Lower lobe of right lung (tissue), 2 donors: ENCODE measurements around the gene ZFR2. TPM values are rescaled to one million over a fixed set of nuclear protein-coding genes. Genes with fewer than 3 reads are reported as not detected.

ENCODE experiments used
- ATAC-seq, 2 donors: fragments of 200-7000 bp; cut with Tn5 transposase; one replicate each; pipeline ENCODE4 v1.9.1; 2020 to 2022; ENCODE audit warnings: mild to moderate bottlenecking in 2 of 2, moderate library complexity in 2 of 2
- DNase-seq: peaks from one replicate; pipeline ENCODE4 v3.0.0-alpha.2; 2020
- H3K27ac ChIP-seq: fragments of 200-600 bp; one replicate; pipeline ENCODE4 v1.8.0; 2022
- H3K27me3 ChIP-seq: fragments of 200-600 bp; one replicate; pipeline ENCODE4 v1.8.0; 2022; ENCODE audit warnings: low read depth
- H3K36me3 ChIP-seq: fragments of 200-600 bp; one replicate; pipeline ENCODE4 v1.8.0; 2022; ENCODE audit warnings: mild to moderate bottlenecking
- H3K4me1 ChIP-seq: fragments of 200-600 bp; one replicate; pipeline ENCODE4 v1.8.0; 2022
- H3K4me3 ChIP-seq: fragments of 200-600 bp; one replicate; pipeline ENCODE4 v1.8.0; 2022; ENCODE audit warnings: mild to moderate bottlenecking
- H3K9me3 ChIP-seq: fragments of 200-600 bp; one replicate; pipeline ENCODE4 v1.8.0; 2022
- intact Hi-C: fragments of 100-400 bp; cut with DNase I; formaldehyde crosslinking; loops from one replicate; pipeline ENCODE4 v1.11.0; 2022
- total RNA-seq: library from RNA; stranded (reverse); fragmentation: NEBNext Ultra II Directional; extraction: Animal tissue kit (Norgen Biotek cat#: 25700); gene quantifications from one replicate; pipeline ENCODE4 v1.2.1, GENCODE V29; 2021
- TF ChIP-seq, protein P1 (sequence below): fragments of 200-600 bp; IDR thresholded peaks from one replicate; pipeline ENCODE4 v1.8.0; 2022; ENCODE audit warnings: antibody characterized with exemption, mild to moderate bottlenecking
- donor health status: DM: no; HTN: yes; CAD: no; lungs with severe emphysema.

The ZFR2 gene
- total RNA-seq, 1 donor from 2014 or later: 0.41 TPM

GRCh38 chr19:3775374-3775711 is 93.5 kb downstream of the ZFR2 start:
- ATAC-seq (no peak), DNase-seq (no peak)
- H3K4me3 ChIP-seq: no peak overlapping the region
- no peak overlapping the region for H3K27ac ChIP-seq
- no peaks in the 10 kb centered on the region for H3K4me1 ChIP-seq
- H3K36me3 ChIP-seq: no peaks in the 10 kb centered on the region
- intact Hi-C loops: no loop called here
- H3K27me3 ChIP-seq: no peaks in the 10 kb centered on the region
- no peaks in the 10 kb centered on the region for H3K9me3 ChIP-seq
- TF ChIP-seq, protein P1, sequence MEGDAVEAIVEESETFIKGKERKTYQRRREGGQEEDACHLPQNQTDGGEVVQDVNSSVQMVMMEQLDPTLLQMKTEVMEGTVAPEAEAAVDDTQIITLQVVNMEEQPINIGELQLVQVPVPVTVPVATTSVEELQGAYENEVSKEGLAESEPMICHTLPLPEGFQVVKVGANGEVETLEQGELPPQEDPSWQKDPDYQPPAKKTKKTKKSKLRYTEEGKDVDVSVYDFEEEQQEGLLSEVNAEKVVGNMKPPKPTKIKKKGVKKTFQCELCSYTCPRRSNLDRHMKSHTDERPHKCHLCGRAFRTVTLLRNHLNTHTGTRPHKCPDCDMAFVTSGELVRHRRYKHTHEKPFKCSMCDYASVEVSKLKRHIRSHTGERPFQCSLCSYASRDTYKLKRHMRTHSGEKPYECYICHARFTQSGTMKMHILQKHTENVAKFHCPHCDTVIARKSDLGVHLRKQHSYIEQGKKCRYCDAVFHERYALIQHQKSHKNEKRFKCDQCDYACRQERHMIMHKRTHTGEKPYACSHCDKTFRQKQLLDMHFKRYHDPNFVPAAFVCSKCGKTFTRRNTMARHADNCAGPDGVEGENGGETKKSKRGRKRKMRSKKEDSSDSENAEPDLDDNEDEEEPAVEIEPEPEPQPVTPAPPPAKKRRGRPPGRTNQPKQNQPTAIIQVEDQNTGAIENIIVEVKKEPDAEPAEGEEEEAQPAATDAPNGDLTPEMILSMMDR: no peak

DNA sequence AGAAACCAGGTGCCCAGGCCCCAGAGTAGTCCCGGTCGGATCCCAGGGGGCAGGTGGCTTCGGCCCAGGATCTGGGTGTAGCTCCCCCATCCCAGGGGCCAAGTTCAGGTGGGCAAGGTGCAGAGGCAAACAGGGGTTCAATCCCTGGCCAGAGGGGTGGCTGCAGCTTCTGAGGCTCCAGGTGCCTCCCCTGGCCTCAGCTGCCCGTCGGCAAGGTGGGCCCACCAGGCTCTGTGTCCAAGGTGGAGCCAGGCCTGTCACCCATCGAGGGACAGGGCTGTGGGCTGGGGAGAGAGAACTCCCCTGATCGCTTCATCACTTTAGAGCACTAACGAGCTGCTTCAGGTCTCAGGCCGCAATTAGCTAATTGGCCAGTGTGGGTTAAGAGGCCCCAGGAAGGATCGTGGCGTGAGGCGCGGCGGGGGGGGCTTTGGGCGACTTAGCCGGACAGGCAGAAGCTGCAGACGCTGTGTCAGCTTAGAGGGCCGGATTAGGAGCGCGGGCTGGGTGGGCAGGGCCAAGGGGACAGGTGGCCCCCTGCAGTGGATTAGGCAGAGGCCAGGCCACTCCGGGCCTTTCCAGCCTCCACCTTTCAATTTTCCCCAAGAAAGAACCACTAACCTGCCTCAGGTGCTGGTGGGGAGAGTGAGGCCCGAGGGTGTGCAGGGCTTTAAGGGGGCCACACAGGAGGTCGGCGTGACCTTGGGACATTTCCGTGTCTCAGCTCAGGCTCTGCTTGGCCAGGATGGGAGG is 94.0 kb downstream of the ZFR2 start:
- Histone ChIP-seq H3K36me3 (no peaks in the 10 kb centered on the region), H3K4me1 (no peaks in the 10 kb centered on the region), H3K27ac (no peak overlapping the region), H3K27me3 (no peaks in the 10 kb centered on the region), H3K4me3 (no peak overlapping the region), H3K9me3 (no peaks in the 10 kb centered on the region)
- intact Hi-C loops: no loop called here
- no peak for DNase-seq
- no peak for ATAC-seq
- TF ChIP-seq, protein P1: no peak

DNA sequence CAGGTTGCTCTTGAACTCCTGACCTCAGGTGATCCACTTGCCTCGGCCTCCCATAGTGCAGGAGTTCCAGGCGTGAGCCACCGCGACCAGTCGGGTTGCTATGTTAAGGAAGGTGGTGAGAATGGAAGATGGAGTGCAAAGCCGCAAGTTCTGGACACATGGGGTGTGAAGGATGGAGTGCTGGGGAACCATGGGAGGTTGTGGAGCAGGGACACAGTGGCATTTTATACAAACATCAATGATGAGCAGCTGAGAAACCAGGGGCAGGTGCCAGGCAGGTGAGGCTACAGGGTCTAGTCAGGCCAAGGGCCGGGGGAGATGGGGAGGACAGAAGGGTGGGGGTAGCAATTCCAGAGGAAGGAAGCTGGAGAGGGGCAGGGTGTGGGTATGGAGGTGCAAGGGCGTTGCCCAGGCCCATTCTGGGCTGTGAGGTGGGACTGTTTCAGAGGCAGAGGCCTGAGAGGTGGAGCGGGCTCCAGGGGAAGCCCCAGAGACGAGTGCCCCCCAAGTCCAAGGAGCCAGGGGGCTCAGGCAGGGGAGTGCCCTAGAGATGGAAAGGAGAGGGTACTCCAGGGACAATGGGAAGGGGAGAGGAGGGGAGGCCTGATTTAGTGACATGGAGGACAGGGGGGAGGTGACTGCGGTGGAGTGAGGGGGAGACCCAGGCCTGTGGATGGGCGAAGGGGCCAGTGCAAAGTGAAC is 94.9 kb downstream of the ZFR2 start:
- Histone ChIP-seq H3K36me3 (peaks cover 6% of the 10 kb centered on the region), H3K4me3 (no peak overlapping the region), H3K27me3 (no peaks in the 10 kb centered on the region), H3K27ac (no peak overlapping the region), H3K9me3 (no peaks in the 10 kb centered on the region), H3K4me1 (no peaks in the 10 kb centered on the region)
- TF ChIP-seq, protein P1: no peak
- DNase-seq: no peak
- ATAC-seq: no peak
- intact Hi-C loops: no loop called here

DNA sequence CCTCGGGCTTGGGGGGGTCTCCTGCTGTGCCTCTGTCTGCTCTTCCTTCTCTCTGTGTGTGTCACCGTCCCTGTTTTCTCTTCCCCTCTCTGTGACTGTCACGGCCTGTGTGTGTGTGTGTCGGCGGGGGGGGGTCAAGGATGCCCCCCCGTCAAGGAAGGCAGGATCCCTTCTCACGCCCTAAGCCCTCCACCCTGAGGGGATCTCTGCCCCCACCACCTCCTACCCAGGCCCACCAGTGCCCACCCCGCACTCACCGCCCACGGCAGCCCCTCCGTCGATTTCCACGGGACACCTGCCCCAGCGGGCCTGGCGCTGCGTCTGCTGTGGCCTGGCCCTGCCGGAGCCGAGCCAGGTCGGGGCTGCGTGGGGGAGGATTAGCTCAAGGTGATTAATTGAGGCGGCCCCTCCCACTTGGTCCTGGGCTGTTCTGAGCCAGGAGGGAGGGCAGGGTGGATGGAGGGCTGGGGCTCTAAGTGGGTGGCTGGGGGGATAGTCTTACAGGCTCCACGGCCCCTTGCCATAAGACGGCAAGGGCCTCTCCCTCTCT is 96.9 kb downstream of the ZFR2 start, which contains the start of gene RAX2:
RAX2 (minus strand) TSS at position 323 of the 550 bp plus-strand sequence. CDS start 486 bp downstream, outside the sequence.
- TF ChIP-seq, protein P1: no peak
- Histone ChIP-seq H3K4me1 (no peaks in the 10 kb centered on the region), H3K27ac (no peak within 1 kb of the TSS), H3K4me3 (no peak within 1 kb of the TSS), H3K27me3 (no peaks in the 10 kb centered on the region), H3K9me3 (no peaks in the 10 kb centered on the region), H3K36me3 (peaks cover 26% of the 10 kb centered on the region)
- intact Hi-C loops: no loop called here
- no peak for DNase-seq
- no peak for ATAC-seq

GRCh38 chr19:3771000-3771905 is 97.6 kb downstream of the ZFR2 start:
- H3K27ac ChIP-seq: no peak overlapping the region
- intact Hi-C loops: no loop called here
- no peak overlapping the region for H3K4me3 ChIP-seq
- H3K36me3 ChIP-seq: peaks cover 34% of the 10 kb centered on the region
- H3K9me3 ChIP-seq: no peaks in the 10 kb centered on the region
- TF ChIP-seq, protein P1: no peak
- no peaks in the 10 kb centered on the region for H3K4me1 ChIP-seq
- H3K27me3 ChIP-seq: no peaks in the 10 kb centered on the region
- DNase-seq (no peak), ATAC-seq (no peak)
